ENCODE results near the gene ST6GALNAC3.
"Not testable (repeated sequence)": the region's sequence is repeated elsewhere in the genome, so short reads cannot be mapped to it uniquely, and the experiment has no call there.

ST6GALNAC3 gene

GRCh38 chr1:76198452-76198851 is 123.9 kb downstream of the ST6GALNAC3 start:
- DNase-seq (ENCODE audit: low spot score): no peak

- no peak for DNase-seq (ENCODE audit: low spot score)
Observed at GRCh38 chr1:76202670-76203069, 128.1 kb downstream of the ST6GALNAC3 start.

GRCh38 chr1:76203127-76203526 is 128.6 kb downstream of the ST6GALNAC3 start:
- no peak for DNase-seq (ENCODE audit: low spot score)

- DNase-seq (ENCODE audit: low spot score): no peak
Observed at GRCh38 chr1:76209238-76209637, 134.7 kb downstream of the ST6GALNAC3 start.

- DNase-seq (ENCODE audit: low spot score): no peak
Observed at GRCh38 chr1:76209648-76210047, 135.1 kb downstream of the ST6GALNAC3 start.

GRCh38 chr1:76210160-76210559 is 135.6 kb downstream of the ST6GALNAC3 start:
- no peak for DNase-seq (ENCODE audit: low spot score)

GRCh38 chr1:76218888-76219287 is 144.3 kb downstream of the ST6GALNAC3 start:
- no peak for DNase-seq (ENCODE audit: low spot score)

- no peak for DNase-seq (ENCODE audit: low spot score)
Observed at GRCh38 chr1:76219366-76219818, 144.8 kb downstream of the ST6GALNAC3 start.

GRCh38 chr1:76224752-76225151 is 150.2 kb downstream of the ST6GALNAC3 start:
- DNase-seq (ENCODE audit: low spot score): no peak

- DNase-seq (ENCODE audit: low spot score): no peak
Observed at GRCh38 chr1:76225526-76225925, 151.0 kb downstream of the ST6GALNAC3 start.

GRCh38 chr1:76227621-76228020 is 153.1 kb downstream of the ST6GALNAC3 start:
- no peak for DNase-seq (ENCODE audit: low spot score)

GRCh38 chr1:76229279-76230005 is 154.9 kb downstream of the ST6GALNAC3 start:
- DNase-seq (ENCODE audit: low spot score): no peak

- no peak for DNase-seq (ENCODE audit: low spot score)
Observed at GRCh38 chr1:76230842-76231281, 156.3 kb downstream of the ST6GALNAC3 start.

GRCh38 chr1:76231320-76231719 is 156.8 kb downstream of the ST6GALNAC3 start:
- no peak for DNase-seq (ENCODE audit: low spot score)

- DNase-seq (ENCODE audit: low spot score): no peak
Observed at GRCh38 chr1:76232666-76233065, 158.1 kb downstream of the ST6GALNAC3 start.

GRCh38 chr1:76234061-76234460 is 159.5 kb downstream of the ST6GALNAC3 start:
- no peak for DNase-seq (ENCODE audit: low spot score)

- DNase-seq (ENCODE audit: low spot score): no peak
Observed at GRCh38 chr1:76237211-76237610, 162.7 kb downstream of the ST6GALNAC3 start.

- no peak for DNase-seq (ENCODE audit: low spot score)
Observed at GRCh38 chr1:76238094-76238628, 163.6 kb downstream of the ST6GALNAC3 start.

GRCh38 chr1:76239470-76239918 is 164.9 kb downstream of the ST6GALNAC3 start:
- DNase-seq (ENCODE audit: low spot score): no peak

GRCh38 chr1:76240316-76240715 is 165.8 kb downstream of the ST6GALNAC3 start:
- no peak for DNase-seq (ENCODE audit: low spot score)

GRCh38 chr1:76242587-76242986 is 168.0 kb downstream of the ST6GALNAC3 start:
- DNase-seq (ENCODE audit: low spot score): not testable (repeated sequence)

- DNase-seq (ENCODE audit: low spot score): no peak
Observed at GRCh38 chr1:76247261-76247852, 172.8 kb downstream of the ST6GALNAC3 start.

- DNase-seq (ENCODE audit: low spot score): no peak
Observed at GRCh38 chr1:76250271-76250670, 175.7 kb downstream of the ST6GALNAC3 start.
